IPS-NIHi7 (cell line): ENCODE measurements around the gene CD244.
A peak's percentile ranks its signal among the peaks of the same experiment; 100 is the strongest.
"Not testable (repeated sequence)": the region's sequence is repeated elsewhere in the genome, so short reads cannot be mapped to it uniquely, and the experiment has no call there.

Experiments
- DNase-seq: peaks from one replicate; pipeline ENCODE4 v3.0.0; 2012; ENCODE audit warnings: mixed read lengths; ENCODE audit errors: extremely low spot score

The CD244 gene

GRCh38 chr1:160862203-160863060 is at the start of gene CD244:
Gene CD244 (minus strand): TSS chr1:160862887. CDS start chr1:160862677, 210 bp downstream.
- peak; percentile 66 for DNase-seq

GRCh38 chr1:160911925-160912324 is 49.2 kb upstream of the CD244 start:
- DNase-seq, result no peak

GRCh38 chr1:160911441-160911840 is 48.8 kb upstream of the CD244 start:
- no peak for DNase-seq

- no peak for DNase-seq
Observed at GRCh38 chr1:160910170-160910750, 47.6 kb upstream of the CD244 start.

- DNase-seq, result no peak
Observed at GRCh38 chr1:160907976-160908375, 45.3 kb upstream of the CD244 start.

GRCh38 chr1:160905617-160905989 is 42.9 kb upstream of the CD244 start:
- no peak for DNase-seq

- no peak for DNase-seq
Observed at GRCh38 chr1:160904783-160905616, 42.3 kb upstream of the CD244 start.

- DNase-seq, result not testable (repeated sequence)
Observed at GRCh38 chr1:160902251-160902650, 39.6 kb upstream of the CD244 start.

- no peak for DNase-seq
Observed at GRCh38 chr1:160901768-160902167, 39.1 kb upstream of the CD244 start.

GRCh38 chr1:160900683-160901082 is 38.0 kb upstream of the CD244 start:
- DNase-seq, result not testable (repeated sequence)

- DNase-seq, result not testable (repeated sequence)
Observed at GRCh38 chr1:160894368-160895135, 31.9 kb upstream of the CD244 start.

GRCh38 chr1:160891474-160891873 is 28.8 kb upstream of the CD244 start:
- no peak for DNase-seq

- no peak for DNase-seq
Observed at GRCh38 chr1:160888926-160889325, 26.2 kb upstream of the CD244 start.

GRCh38 chr1:160887071-160887470 is 24.4 kb upstream of the CD244 start:
- no peak for DNase-seq

GRCh38 chr1:160885042-160885441 is 22.4 kb upstream of the CD244 start, which contains the start of gene ITLN1:
Gene ITLN1 (minus strand): TSS chr1:160885180. CDS start chr1:160884877, 303 bp downstream.
- DNase-seq, result no peak

GRCh38 chr1:160884579-160884978 is 21.9 kb upstream of the CD244 start:
- DNase-seq, result peak; percentile 58

GRCh38 chr1:160883581-160884513 is 21.2 kb upstream of the CD244 start:
- DNase-seq, result peak; percentile 4

GRCh38 chr1:160882582-160882981 is 19.9 kb upstream of the CD244 start:
- DNase-seq, result no peak

- not testable (repeated sequence) for DNase-seq
Observed at GRCh38 chr1:160881264-160881663, 18.6 kb upstream of the CD244 start.

GRCh38 chr1:160880216-160880615 is 17.5 kb upstream of the CD244 start:
- DNase-seq, result no peak
